ENCODE data around the gene ITPKB.

Gene ITPKB

DNA sequence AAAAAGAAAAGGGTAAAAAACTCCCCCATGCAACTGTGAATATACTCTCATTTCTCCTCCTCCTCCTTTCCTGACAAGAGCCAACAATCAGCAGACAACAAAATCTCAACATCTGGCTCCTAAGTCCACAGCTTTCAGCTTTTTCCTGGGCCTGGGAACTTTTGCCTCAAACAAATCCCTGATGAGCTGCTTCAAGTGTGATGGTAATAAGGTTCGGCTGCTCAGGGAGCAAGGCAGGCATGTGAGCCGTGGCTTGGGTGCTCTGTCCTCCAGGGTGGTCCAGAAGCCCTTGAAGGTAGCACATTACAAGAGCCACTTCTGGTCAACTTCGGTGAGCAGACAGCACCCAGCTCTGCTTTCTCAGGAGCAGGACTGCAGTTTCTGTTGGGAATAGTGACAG, 46.3 kb downstream of the ITPKB start:
- DNase-seq (ENCODE audit: low read depth, low spot score) = no peak
- H3K4me3 ChIP-seq (ENCODE audit: low read length) = no peak overlapping the region

DNA sequence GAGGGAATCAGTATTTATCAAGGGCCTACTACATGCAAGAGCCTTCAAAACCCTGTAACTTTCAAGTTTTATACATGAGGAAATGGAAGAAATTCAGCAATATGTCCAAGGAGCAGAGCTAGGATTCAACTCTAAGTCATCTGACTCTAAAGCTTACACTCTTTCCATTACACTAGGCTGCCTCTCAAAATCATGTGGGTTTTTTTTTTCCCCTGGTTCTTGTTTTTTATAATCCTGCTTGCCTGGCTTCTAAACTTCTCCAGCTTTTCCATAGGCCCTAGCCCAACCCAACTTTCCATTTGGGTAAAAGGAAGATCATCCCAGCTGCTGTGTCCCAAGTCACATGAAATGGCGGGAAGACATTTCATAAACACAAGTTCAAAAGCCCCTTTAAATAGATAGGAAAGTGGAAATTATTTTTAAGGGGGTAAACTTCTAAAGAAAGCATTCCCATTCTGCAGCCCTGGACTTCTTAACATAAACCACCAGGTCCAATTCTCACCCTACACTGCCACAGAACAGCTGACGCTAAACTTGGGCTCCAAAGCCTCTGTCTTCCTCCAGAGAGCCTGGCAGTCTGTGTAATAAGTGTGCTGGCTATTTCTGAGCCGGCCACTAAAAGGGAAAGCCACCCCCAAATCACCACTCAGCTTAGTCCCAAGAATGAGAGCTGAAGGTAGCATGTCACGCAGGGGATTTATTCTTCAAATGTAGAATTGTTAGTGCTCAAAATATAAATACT, 46.9 kb downstream of the ITPKB start:
- no peak overlapping the region for H3K4me3 ChIP-seq (ENCODE audit: low read length)
- no peak for DNase-seq (ENCODE audit: low read depth, low spot score)

DNA sequence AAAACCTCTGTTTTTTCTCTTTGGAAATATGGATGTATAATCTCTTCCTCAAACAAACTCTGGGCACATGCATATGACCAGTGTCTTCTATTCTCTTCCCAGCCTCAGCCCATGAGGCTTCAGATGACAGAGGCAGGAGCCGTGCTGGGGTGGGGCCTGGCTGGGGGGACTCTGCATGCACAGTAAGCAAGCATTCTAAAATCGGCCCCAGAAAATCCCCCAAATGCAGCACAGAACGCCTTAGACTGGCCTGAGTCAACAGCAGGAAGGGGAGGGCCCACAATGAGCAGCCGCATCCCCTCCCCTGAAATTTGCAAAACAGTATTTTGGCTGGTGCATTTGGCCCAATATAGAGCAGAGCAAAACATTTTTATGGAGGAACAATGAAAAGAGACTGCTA, 47.8 kb downstream of the ITPKB start:
- H3K4me3 ChIP-seq (ENCODE audit: low read length) = no peak overlapping the region
- no peak for DNase-seq (ENCODE audit: low read depth, low spot score)

DNA sequence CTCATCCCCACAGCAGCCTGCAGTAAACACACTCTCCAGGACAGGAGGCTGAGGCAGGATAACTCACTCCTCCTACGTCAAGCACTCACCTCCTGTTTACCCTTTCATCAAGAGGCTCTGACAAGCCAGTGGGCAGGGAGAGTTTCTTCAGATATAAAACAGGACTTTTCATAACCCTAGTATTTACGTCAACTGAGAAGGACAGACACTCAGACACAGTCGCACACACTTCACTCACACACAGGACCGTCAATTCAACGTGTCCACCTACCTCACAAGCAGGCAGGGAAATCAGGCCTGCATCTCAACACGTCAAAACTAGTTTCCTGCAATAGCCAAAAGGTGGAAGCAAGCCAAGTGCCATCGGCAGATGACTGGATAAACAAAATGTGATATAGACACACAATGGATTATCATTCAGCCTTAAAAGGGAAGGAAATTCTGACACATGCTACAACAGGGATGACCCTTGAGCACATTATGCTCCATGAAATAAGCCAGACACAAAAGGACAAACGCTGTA, 48.6 kb downstream of the ITPKB start:
- no peak overlapping the region for H3K4me3 ChIP-seq (ENCODE audit: low read length)
- DNase-seq (ENCODE audit: low read depth, low spot score) = no peak

DNA sequence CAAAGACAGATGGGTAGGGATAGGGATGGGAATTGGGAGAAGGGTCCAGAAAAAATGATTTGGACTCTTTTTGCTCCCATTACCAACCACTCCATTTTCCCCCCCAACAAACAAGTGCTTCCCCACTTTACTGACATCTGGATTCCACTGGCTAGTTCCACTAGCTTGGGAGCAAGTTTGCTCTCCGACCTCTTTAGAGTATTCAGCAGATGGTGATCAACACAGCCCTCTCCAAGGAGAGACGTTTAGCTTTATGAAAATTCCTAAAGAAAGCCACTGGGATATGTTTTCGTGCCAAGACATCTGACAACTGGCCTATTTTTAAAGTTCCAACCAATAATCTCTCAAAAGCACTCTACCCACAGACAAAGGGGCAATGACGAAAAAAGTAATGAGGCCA, 50.3 kb downstream of the ITPKB start:
- H3K4me3 ChIP-seq (ENCODE audit: low read length) = no peak overlapping the region
- no peak for DNase-seq (ENCODE audit: low read depth, low spot score)

DNA sequence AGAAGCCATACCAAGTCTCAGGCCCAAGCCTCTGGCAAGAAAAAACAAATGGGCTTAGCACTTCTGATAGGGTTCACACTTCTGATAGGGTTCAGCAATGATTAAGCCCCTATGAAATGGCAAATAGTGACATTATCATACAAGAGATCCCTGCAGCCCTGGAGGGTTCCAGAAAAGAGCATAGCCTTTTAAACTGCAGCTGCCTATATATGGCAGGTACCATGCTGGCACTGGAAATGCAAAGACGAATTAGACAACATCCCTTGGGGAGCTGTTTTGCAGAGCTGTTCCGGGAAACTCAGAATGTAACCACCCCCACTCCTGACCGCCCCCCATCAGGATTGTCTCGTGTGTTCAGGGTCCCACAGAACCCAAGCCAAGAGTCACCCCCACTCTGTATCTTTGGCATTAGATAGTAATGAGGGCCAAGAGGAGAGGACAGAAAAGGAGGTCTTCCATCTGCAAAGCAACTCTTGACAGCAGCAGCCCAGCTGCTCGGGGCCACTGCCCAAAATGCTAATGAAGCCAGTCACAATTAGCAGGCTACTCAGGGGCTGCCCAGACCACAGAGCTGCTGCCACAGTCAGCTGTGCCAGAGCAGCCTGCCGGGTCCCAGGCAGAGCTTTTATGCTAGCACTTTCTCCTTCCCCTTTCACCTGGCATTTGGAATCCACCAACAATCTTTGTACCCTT, 50.9 kb downstream of the ITPKB start:
- DNase-seq (ENCODE audit: low read depth, low spot score) = no peak
- H3K4me3 ChIP-seq (ENCODE audit: low read length) = no peak overlapping the region

DNA sequence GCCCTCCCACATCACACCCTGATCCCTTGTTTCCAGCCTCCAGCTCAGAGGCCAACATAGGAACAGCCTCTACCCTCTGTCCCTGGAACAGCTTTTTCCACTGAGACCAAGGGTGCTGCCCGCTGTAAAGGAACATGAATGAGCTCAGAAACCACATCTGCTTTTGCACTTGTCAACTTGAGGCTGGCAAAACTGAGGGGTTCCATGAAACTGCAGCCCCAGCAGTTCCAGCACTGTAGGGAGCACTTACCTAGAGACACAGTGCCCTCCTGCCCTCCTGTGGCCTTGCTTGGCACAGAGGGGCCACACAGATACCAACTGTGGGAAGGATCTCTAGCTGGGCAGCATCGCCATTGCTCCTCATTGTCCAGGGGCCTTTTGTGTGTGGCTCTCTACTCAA, 51.7 kb downstream of the ITPKB start:
- DNase-seq (ENCODE audit: low read depth, low spot score) = no peak
- no peak overlapping the region for H3K4me3 ChIP-seq (ENCODE audit: low read length)

DNA sequence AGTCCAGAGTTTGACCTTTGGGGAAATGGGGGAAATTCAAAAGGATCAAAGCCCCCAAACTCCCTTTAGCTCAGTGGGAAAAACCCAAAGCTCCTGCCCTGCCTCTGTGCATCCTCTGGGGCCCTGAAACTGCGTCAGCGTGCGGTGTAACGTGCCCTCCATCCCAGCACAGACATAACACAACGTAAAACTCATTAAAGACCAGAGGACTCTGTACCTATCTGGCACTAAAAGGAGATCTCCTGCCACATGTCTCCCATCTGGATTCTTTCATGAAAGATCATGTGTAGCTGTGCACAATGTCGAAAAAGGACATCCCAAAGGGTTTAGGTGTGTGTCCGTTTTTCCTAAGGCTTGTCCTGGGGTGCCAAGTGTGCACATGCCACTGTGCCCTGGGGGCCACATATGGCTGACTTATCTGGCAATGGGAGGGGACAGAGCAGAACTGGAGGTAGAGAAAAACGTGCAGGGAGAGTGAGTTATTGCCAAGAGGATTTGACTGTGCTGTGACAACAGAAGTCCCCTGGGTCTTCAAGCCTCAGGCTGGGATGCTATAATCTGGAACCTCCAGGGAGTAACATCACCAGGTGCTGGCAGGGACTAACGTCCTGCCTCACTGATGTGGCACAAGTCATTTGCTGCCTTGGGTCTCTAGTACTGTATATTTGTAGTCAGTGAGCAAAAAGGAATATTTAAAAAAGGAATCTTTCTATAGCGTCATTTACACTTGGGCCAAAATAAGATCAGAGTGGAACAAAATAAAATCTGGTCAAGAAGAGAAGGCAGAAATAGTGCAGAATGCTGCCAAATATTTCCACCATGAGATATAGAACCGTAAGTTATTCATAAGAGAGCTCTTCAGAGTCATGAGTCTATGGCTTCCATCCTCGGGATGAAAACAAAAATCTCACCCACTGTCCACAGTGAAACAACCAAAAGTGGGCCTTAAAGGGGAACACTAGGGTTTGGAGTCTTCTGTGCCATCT, 52.3 kb downstream of the ITPKB start:
- no peak overlapping the region for H3K4me3 ChIP-seq (ENCODE audit: low read length)

DNA sequence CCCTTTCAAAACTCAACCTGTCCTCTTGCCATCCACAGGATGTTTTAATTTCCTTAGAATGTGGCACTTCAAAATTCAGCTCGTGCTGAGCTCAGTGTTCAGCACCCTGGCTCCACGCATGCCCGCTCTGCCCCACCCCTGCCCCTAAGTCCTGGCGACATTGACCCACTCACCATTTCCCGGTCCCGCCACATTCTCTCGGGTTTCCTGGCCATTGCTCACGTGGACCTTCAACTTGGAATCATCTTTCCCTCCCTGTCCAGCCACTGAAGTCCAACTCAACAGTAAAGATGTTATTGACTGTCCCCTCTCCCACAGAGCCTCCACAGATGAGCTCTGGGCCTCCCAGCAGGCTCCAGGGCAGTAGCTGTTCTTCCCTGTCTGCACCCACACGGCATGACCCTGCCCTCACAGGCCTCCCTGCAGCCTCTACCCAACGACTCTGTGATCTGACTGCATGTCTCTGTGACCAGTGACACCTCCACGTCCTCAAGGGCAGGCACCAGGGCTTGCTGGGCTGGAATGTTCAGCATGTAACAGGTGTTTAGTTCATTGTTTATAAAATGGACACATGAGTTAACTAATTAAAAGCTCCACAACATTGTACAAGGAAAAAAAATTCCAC, 53.8 kb downstream of the ITPKB start:
- H3K4me3 ChIP-seq (ENCODE audit: low read length) = no peak overlapping the region
- DNase-seq (ENCODE audit: low read depth, low spot score) = no peak

More for the DNA sequence above, 52.3 kb downstream of the ITPKB start:
- DNase-seq (ENCODE audit: low read depth, low spot score) = no peak

DNA sequence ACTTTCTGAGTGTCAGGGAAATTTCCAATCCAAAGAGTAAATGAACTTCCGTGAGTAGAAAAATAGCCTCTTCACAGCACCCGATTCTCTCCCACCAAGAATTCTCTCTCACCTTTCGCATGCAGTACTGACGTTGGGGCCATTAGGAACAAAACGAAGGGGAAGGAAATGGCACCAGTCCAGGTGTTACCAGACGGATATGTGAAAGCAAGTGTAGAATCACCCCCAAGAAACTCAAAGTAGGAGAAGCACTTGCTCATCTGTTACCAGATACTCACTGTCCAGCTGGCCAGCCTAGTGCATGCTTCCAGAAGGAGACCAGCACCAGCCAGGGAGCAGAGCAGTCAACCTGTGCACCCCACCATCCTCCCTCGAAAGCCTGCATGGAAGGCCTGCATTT, 55.1 kb downstream of the ITPKB start:
- DNase-seq (ENCODE audit: low read depth, low spot score) = no peak
- H3K4me3 ChIP-seq (ENCODE audit: low read length) = no peak overlapping the region

DNA sequence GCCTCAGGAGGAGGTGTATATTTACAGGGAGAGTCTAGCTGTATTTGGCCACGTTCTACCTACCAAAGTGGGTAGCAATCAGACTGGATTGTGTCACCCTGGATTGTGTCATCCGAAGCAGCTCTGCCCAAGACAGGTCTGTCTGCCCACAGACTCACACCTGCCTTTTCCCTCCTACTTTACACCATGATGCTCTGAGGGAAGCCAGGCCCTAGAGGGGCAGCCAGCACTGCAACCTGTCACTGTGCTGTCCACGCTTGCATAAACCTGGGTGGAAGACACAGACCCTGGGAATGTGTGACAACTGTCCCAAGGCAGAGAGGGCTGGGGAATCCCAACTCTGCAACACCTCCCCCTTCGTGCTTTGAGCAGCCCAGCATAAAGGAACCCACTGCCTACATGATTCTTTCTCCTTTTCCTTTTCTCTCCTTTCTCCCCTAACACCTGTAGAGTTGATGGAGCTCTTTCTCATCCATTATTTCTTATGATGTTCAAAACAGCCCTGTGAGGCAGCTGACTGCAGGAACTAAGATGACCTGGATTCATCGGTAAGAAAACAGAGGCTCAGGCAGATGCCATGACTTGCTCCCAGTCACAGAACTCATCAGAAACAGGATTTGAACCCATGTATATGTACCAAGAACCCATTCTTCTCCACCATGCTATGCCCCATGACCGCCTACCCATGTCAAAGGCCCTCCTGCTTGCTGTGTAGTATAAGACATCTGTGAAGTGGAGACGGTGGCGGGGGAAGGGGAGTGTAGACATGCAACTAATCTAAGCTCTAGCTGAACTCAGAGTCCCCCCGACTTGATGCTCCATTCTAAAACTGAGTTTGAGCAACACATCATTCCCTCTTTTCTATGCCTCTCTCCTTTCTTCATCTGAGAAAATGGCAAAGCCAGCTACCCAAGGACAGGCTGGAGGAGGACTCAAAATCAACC, 55.9 kb downstream of the ITPKB start:
- DNase-seq (ENCODE audit: low read depth, low spot score) = no peak

DNA sequence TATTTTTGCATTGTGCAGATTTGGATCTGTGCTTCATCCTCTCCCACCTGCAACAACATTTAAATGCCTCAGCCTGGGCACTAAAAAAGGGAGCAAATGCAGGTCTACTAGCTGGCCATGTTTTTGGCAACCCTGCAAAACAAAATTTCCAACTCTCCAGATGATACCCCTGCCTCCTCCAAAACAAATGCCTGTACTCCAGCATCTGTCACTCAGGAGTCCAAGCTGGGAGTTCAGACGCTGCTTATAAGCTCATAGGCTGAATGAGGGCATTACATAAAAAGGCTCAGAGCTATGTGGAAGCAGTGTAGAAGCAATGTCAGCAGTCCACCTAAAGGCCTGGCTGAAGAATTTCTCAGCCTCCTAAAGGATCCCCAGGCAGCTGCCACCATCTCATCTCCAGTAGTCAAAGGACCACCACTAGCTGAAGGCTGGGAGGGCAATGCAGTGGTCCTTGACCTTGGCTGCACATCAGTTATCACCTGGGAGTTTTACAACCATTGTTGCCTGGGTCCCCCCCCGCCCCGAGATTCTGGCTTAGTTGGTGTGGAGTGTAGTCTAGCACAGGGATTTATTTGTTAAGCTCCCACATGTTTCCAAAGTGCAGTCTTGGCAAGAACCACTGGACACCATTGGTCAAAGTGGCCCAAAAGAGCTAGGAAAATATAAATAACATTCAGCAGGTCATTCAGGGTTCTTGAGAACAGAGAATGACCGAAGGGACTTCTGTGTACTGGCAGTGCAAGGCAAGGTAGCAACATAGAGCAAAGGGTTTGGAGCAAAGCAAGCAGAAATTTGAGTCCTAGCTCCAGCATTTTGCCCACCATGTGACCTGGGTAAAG, 57.2 kb downstream of the ITPKB start:
- H3K4me3 ChIP-seq (ENCODE audit: low read length) = no peak overlapping the region
- DNase-seq (ENCODE audit: low read depth, low spot score) = no peak

More for the DNA sequence above, 55.9 kb downstream of the ITPKB start:
- no peak overlapping the region for H3K4me3 ChIP-seq (ENCODE audit: low read length)

DNA sequence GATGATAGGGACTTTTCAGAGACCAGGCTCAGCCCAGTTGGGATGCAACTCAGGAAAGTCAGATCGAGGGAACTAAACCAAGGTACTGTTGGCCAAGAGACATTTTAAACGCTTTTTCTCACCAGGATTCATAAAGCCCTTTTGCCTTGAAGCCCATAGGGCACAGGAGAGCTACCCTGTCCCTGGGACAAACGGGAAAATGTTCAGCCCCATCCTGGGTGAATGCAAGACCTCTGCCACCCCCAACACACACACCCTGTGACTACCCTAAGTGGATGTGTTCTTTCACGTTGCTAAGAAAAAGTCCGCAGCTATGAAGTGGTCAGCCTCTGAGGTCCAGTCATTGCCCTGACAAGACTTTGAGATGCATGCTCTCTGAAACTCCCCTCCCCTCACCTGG, 58.4 kb downstream of the ITPKB start:
- no peak overlapping the region for H3K4me3 ChIP-seq (ENCODE audit: low read length)

DNA sequence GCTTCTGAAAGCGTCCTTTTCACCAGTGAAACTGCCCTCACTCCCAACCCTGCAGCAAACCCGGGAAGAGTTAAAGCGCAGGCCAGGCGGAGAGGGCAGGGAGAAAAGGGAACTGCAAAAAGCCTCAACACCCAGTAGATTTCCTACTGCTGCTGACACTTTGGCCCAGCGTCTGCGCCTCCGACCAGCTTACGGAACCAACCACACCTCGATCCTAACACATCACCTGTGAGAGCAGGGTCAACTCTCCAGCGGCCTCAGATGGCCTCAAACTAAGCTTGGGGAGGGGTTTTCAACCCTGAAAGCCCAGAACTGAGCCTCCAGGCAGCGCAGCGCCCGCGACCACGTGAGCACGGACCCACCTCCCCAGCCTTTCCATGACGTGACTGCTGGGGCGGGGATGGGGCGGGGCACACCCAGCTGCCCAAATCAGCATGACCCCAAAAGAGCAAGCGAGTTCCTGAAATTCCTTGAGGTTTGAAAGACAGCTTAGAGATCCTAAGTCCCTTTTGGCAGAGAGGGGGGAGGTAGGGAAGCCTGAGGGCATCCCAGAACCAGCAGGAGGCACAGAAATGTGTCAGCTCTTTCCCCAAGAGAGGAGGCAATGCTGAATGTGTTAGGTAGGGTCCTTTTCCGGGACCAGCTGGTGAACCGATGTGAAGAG, 59.1 kb downstream of the ITPKB start:
- no peak for DNase-seq (ENCODE audit: low read depth, low spot score)
- H3K4me3 ChIP-seq (ENCODE audit: low read length) = no peak overlapping the region

More for the DNA sequence above, 58.4 kb downstream of the ITPKB start:
- no peak for DNase-seq (ENCODE audit: low read depth, low spot score)

DNA sequence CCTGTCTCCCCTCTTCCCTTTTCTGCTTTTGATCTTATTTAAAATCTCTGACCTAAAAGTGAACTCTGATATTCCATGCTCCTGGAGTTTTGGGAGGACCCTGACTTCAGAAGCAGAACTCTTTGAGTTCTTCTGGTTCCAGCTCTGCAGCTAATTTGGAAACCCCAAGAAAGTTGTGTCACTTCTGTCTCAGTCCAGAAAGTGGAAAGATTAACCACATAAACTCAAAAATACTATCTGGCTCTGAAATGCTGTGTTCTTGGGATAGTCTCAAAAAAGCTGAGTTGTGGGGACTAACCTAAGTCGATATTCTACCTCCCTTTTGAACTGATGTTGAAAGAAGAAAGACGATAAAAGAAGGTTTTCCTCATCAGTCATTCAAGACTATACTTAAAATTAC, 59.8 kb downstream of the ITPKB start:
- H3K4me3 ChIP-seq (ENCODE audit: low read length) = no peak overlapping the region
- no peak for DNase-seq (ENCODE audit: low read depth, low spot score)

DNA sequence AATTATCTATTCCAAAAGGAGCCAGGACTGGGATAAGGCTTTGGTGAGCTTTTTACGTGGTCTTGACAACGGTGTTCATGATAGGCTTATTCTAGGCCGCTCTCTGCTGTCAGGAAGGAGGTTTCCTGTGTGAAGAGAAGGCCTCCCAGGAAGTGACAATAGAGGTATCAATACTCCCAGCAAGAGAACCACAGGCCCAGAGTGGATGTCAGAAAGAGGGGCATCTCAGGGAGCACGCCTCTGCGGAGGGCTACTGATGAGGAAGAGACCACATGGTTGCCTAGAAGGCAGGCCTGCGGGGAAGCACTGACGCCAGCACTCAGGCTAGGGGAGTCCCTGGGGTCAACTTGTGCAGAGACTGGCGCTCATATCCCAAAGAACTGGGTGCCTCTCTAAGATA, 60.4 kb downstream of the ITPKB start:
- peak; percentile 57 for DNase-seq (ENCODE audit: low read depth, low spot score)
- peak overlapping the region; percentile 9; the same call in 1 of the 2 replicates for H3K4me3 ChIP-seq (ENCODE audit: low read length)

DNA sequence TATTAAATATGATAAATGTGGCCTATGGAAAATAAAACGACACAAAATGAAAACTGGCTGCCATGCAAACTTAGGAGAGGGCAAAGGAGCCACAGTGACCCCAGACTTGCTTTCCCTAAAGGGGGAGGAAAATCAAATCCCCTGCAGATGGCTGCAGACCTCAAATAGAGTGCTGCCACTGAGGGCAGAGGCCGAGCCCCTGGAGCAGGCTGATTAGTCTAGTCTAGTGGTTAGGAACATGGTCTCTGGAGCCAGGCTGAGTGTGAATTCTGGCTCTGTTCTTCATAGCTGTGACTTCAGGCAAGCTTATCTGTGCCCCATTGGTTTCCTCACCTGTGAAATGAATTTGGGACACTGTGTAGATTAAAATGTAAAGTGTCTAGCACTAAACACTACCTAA, 60.8 kb downstream of the ITPKB start:
- DNase-seq (ENCODE audit: low read depth, low spot score) = no peak
- H3K4me3 ChIP-seq (ENCODE audit: low read length) = 0 out of 2 replicates have a peak overlapping the region, but pooled peaks have one; percentile 9

Measured in Jurkat, Clone E6-1 (cell line).